K562 (cell line): ENCODE measurements around the gene STUB1. TPM values are rescaled to one million over a fixed set of nuclear protein-coding genes. Genes with fewer than 3 reads are reported as not detected.
A peak's percentile ranks its signal among the peaks of the same experiment; 100 is the strongest.

Experiments
- CEBPG ChIP-seq, 3 experiments: fragments of 200-800 bp in 1 of 3; sonication (Bioruptor generic) in 1 of 3; sonication (generic) in 1 of 3; formaldehyde crosslinking in 1 of 3; IDR thresholded peaks in 2 of 3; conservative IDR thresholded peaks in 1 of 3; 2 replicates each; pipeline versions ENCODE4 v1.6.1 to v1.8.0; 2016 to 2022; ENCODE audit warnings: missing compliant biosample characterization in 2 of 3, missing genetic modification characterization in 2 of 3, mild to moderate bottlenecking in 1 of 3, missing genetic modification reagents in 1 of 3
- E2F3 ChIP-seq: fragments of 250-450 bp; sonication (Bioruptor Pico); IDR thresholded peaks from 2 replicates; pipeline ENCODE4 v1.4.0; 2020; ENCODE audit warnings: mild to moderate bottlenecking
- FOXK1 ChIP-seq: sonication (generic); formaldehyde crosslinking; IDR thresholded peaks from 2 replicates; pipeline ENCODE4 v1.8.0; 2022; ENCODE audit warnings: missing genetic modification reagents, mild to moderate bottlenecking, borderline replicate concordance
- GMEB1 ChIP-seq: fragments of 250-450 bp; sonication (Bioruptor Pico); IDR thresholded peaks from 2 replicates; pipeline ENCODE4 v1.4.0; 2020; ENCODE audit warnings: mild to moderate bottlenecking
- MGA ChIP-seq: fragments of 450-650 bp; IDR thresholded peaks from 2 replicates; pipeline ENCODE4 v1.6.1; 2016; ENCODE audit warnings: mild to moderate bottlenecking, moderate library complexity
- NFE2L1 ChIP-seq: fragments of 450-650 bp; IDR thresholded peaks from 2 replicates; pipeline ENCODE4 v1.6.1; 2016; ENCODE audit warnings: missing genetic modification characterization, low read depth, mild to moderate bottlenecking, missing compliant biosample characterization, moderate library complexity, borderline replicate concordance
- PHF21A ChIP-seq: fragments of 450-650 bp; IDR thresholded peaks from 2 replicates; pipeline ENCODE4 v1.6.1; 2017; ENCODE audit warnings: low read depth, borderline replicate concordance
- POLR2A ChIP-seq: fragments of 450-650 bp; conservative IDR thresholded peaks from 2 replicates; pipeline ENCODE4 v1.6.1; 2016
- POLR2B ChIP-seq: fragments of 450-650 bp; IDR thresholded peaks from 2 replicates; pipeline ENCODE4 v1.6.1; 2018; ENCODE audit warnings: low read depth; ENCODE audit not compliant: partially characterized antibody
- SP2 ChIP-seq: IDR thresholded peaks from 2 replicates; pipeline ENCODE4 v1.6.1; 2011; ENCODE audit warnings: mild to moderate bottlenecking, low read depth, low read length, moderate library complexity; ENCODE audit not compliant: poor library complexity, severe bottlenecking; ENCODE audit errors: extremely low read depth
- ZBTB5 ChIP-seq: fragments of 450-650 bp; IDR thresholded peaks from 2 replicates; pipeline ENCODE4 v1.6.1; 2017; ENCODE audit warnings: antibody characterized with exemption
- ZNF24 ChIP-seq: fragments of 450-650 bp; IDR thresholded peaks from 2 replicates; pipeline ENCODE4 v1.6.1; 2016
- polyA plus RNA-seq, 8 experiments: library from polyadenylated mRNA; depleted of rRNA in 4 of 8; stranded (reverse) in 5 of 8; unstranded in 3 of 8; fragments of >200 nt; fragmentation: Nextera tagmentation in 2 of 8; fragmentation: Illumina TruSeq in 1 of 8; extraction: Ambion mirVana in 2 of 8; extraction: Trizol in 1 of 8; gene quantifications; 2 replicates each; pipeline versions ENCODE4 v1.2.1 to v1.2.3, GENCODE V29; 2011 to 2014; ENCODE audit warnings: inconsistent platforms in 1 of 8, missing spikeins in 1 of 8
- total RNA-seq, 7 experiments: library from RNA; depleted of rRNA in 6 of 7; stranded (reverse); fragments of >200 nt in 6 of 7; fragmentation: Illumina TruSeq in 2 of 7; extraction: Trizol in 2 of 7; gene quantifications; 2 replicates each; pipeline versions ENCODE4 v1.2.1 to v1.2.3, GENCODE V29; 2011 to 2021; ENCODE audit warnings: low replicate concordance in 1 of 7

Gene STUB1
- total and polyA plus RNA-seq, 9 of the 15 experiments (the other 6 are each of a cell fraction or from before 2014, with no cell fraction given) = 10.6 to 251 (median 152) TPM

GRCh38 chr16:721765-722540 lies 41.7 kb downstream of the STUB1 start (continued):
- TF ChIP-seq PHF21A = no peak
- no peak for TF ChIP-seq ZNF24
- TF ChIP-seq E2F3 (CRISPR knock-in tag) = no peak
- TF ChIP-seq GMEB1 (CRISPR knock-in tag) = no peak
- no peak for TF ChIP-seq NFE2L1 (tag)
- TF ChIP-seq FOXK1 = 0 out of 2 replicates have a peak, but pooled peaks have one; percentile 25
- TF ChIP-seq ZBTB5 = no peak
- peak; percentile 14 for TF ChIP-seq POLR2B
- TF ChIP-seq CEBPG (CRISPR knock-in tag; IDR thresholded peaks at IDR 0.05) = no peak
- TF ChIP-seq CEBPG (tag; conservative IDR thresholded peaks at IDR 0.05 in 1 of 2, IDR thresholded peaks at IDR 0.05 in 1 of 2) = no peak
- no peak for TF ChIP-seq SP2
- peak; percentile 44 for TF ChIP-seq MGA
- peak; percentile 11; the same call in 1 of the 2 replicates for TF ChIP-seq POLR2A
